KOPT-K1 (cell line): ENCODE data around the gene COL2A1.

Experiments
- H3K27ac ChIP-seq: fragments of 200-600 bp; sonication (generic); 2 replicates; pipeline ENCODE4 v1.5.1; 2016; ENCODE audit warnings: antibody characterized with exemption, mild to moderate bottlenecking, low read depth, low read length; ENCODE audit not compliant: poor library complexity, severe bottlenecking
- H3K36me3 ChIP-seq: fragments of 200-600 bp; sonication (generic); 2 replicates; pipeline ENCODE4 v1.5.1; 2017; ENCODE audit warnings: antibody characterized with exemption, mild to moderate bottlenecking, low read length, moderate library complexity; ENCODE audit not compliant: insufficient read depth
- H3K9me3 ChIP-seq: fragments of 200-600 bp; sonication (generic); 2 replicates; pipeline ENCODE4 v1.5.1; 2017; ENCODE audit warnings: antibody characterized with exemption, low read length, mild to moderate bottlenecking; ENCODE audit not compliant: insufficient read depth, poor library complexity, severe bottlenecking

COL2A1 gene

GRCh38 chr12:48008950-48009349 is 4.7 kb upstream of the COL2A1 start:
- Histone ChIP-seq H3K36me3 (no peaks in the 10 kb centered on the region), H3K27ac (no peak overlapping the region), H3K9me3 (peaks cover 12% of the 10 kb centered on the region)

GRCh38 chr12:48008349-48008748 is 4.1 kb upstream of the COL2A1 start:
- H3K36me3 ChIP-seq: no peaks in the 10 kb centered on the region
- no peak overlapping the region for H3K27ac ChIP-seq
- peaks cover 18% of the 10 kb centered on the region for H3K9me3 ChIP-seq

GRCh38 chr12:48007206-48007605 is 2.9 kb upstream of the COL2A1 start:
- H3K36me3 ChIP-seq: no peaks in the 10 kb centered on the region

GRCh38 chr12:48005750-48006021 is 1.4 kb upstream of the COL2A1 start:
- Histone ChIP-seq H3K27ac (no peak overlapping the region), H3K36me3 (no peaks in the 10 kb centered on the region), H3K9me3 (peaks cover 30% of the 10 kb centered on the region)

More at GRCh38 chr12:48007206-48007605, 2.9 kb upstream of the COL2A1 start:
- Histone ChIP-seq H3K27ac (no peak overlapping the region), H3K9me3 (peaks cover 30% of the 10 kb centered on the region)

- Histone ChIP-seq H3K27ac (no peak overlapping the region), H3K36me3 (no peaks in the 10 kb centered on the region), H3K9me3 (peaks cover 30% of the 10 kb centered on the region)
Measured at GRCh38 chr12:48005001-48005749, 899 bp upstream of the COL2A1 start.

GRCh38 chr12:48003226-48004052 is 837 bp downstream of the COL2A1 start:
- H3K27ac ChIP-seq: no peak overlapping the region

GRCh38 chr12:48002773-48003218 is 1.5 kb downstream of the COL2A1 start:
- Histone ChIP-seq H3K36me3 (no peaks in the 10 kb centered on the region), H3K9me3 (peaks cover 30% of the 10 kb centered on the region), H3K27ac (no peak overlapping the region)

More at GRCh38 chr12:48003226-48004052, 837 bp downstream of the COL2A1 start:
- Histone ChIP-seq H3K9me3 (peaks cover 30% of the 10 kb centered on the region), H3K36me3 (no peaks in the 10 kb centered on the region)

GRCh38 chr12:48002414-48002730 is 1.9 kb downstream of the COL2A1 start:
- no peak overlapping the region for H3K27ac ChIP-seq

GRCh38 chr12:48001505-48002413 is 2.5 kb downstream of the COL2A1 start:
- Histone ChIP-seq H3K9me3 (peaks cover 30% of the 10 kb centered on the region), H3K27ac (no peak overlapping the region), H3K36me3 (no peaks in the 10 kb centered on the region)

More at GRCh38 chr12:48002414-48002730, 1.9 kb downstream of the COL2A1 start:
- no peaks in the 10 kb centered on the region for H3K36me3 ChIP-seq
- H3K9me3 ChIP-seq: peaks cover 30% of the 10 kb centered on the region

- Histone ChIP-seq H3K36me3 (no peaks in the 10 kb centered on the region), H3K27ac (no peak overlapping the region), H3K9me3 (peaks cover 30% of the 10 kb centered on the region)
Measured at GRCh38 chr12:48000878-48001504, 3.3 kb downstream of the COL2A1 start.

GRCh38 chr12:47999816-48000215 is 4.5 kb downstream of the COL2A1 start:
- Histone ChIP-seq H3K27ac (no peak overlapping the region), H3K36me3 (no peaks in the 10 kb centered on the region), H3K9me3 (peaks cover 26% of the 10 kb centered on the region)

- no peak overlapping the region for H3K27ac ChIP-seq
Measured at GRCh38 chr12:47997321-47997720, 7.0 kb downstream of the COL2A1 start.

GRCh38 chr12:47995981-47996401 is 8.3 kb downstream of the COL2A1 start:
- no peaks in the 10 kb centered on the region for H3K9me3 ChIP-seq
- H3K36me3 ChIP-seq: no peaks in the 10 kb centered on the region
- no peak overlapping the region for H3K27ac ChIP-seq

More at GRCh38 chr12:47997321-47997720, 7.0 kb downstream of the COL2A1 start:
- Histone ChIP-seq H3K36me3 (no peaks in the 10 kb centered on the region), H3K9me3 (peaks cover 1% of the 10 kb centered on the region)

- no peak overlapping the region for H3K27ac ChIP-seq
- H3K36me3 ChIP-seq: no peaks in the 10 kb centered on the region
- H3K9me3 ChIP-seq: no peaks in the 10 kb centered on the region
Measured at GRCh38 chr12:47993491-47993890, 10.8 kb downstream of the COL2A1 start.
